GM12878 (cell line): Measurements from ENCODE around the gene DNAJB2. TPM values are rescaled to one million over a fixed set of nuclear protein-coding genes. Genes with fewer than 3 reads are reported as not detected.

Experiments used
- ASH2L ChIP-seq: fragments of 300-600, 200-600 bp; sonication (generic); IDR thresholded peaks from 2 replicates; pipeline ENCODE4 v1.6.1; 2017; ENCODE audit warnings: low read depth, mild to moderate bottlenecking, borderline replicate concordance
- CBFB ChIP-seq: IDR thresholded peaks from 2 replicates; pipeline ENCODE4 v1.6.1; 2016; ENCODE audit warnings: antibody characterized with exemption, low read depth
- CBX3 ChIP-seq: fragments of 200-600 bp; sonication (generic); IDR thresholded peaks from 2 replicates; pipeline ENCODE4 v1.6.1; 2016; ENCODE audit warnings: low read depth, borderline replicate concordance
- CHD1 ChIP-seq: IDR thresholded peaks from 2 replicates; pipeline ENCODE4 v1.6.1; 2012; ENCODE audit warnings: low read depth, low read length, improper control_type of control experiment
- CHD2 ChIP-seq: IDR thresholded peaks from 2 replicates; pipeline ENCODE4 v1.6.1; 2011; ENCODE audit warnings: low read depth, low read length, improper control_type of control experiment, borderline replicate concordance
- ESRRA ChIP-seq: IDR thresholded peaks from 2 replicates; pipeline ENCODE4 v1.6.1; 2012; ENCODE audit warnings: mild to moderate bottlenecking, low read length, improper control_type of control experiment
- ETV6 ChIP-seq, 2 experiments: fragments of 450-650 bp in 1 of 2; IDR thresholded peaks in 1 of 2; conservative IDR thresholded peaks in 1 of 2; 2 replicates each; pipeline ENCODE4 v1.6.1; 2014; ENCODE audit warnings: antibody characterized with exemption in 1 of 2, borderline replicate concordance in 1 of 2, low read depth in 1 of 2, mild to moderate bottlenecking in 1 of 2, moderate library complexity in 1 of 2
- FOS ChIP-seq: IDR thresholded peaks from 3 replicates; pipeline ENCODE4 v1.6.1; 2011; ENCODE audit warnings: borderline replicate concordance; ENCODE audit not compliant: insufficient read length; ENCODE audit errors: extremely low read depth
- HDAC6 ChIP-seq: fragments of 200-600 bp; sonication (generic); IDR thresholded peaks from one replicate; pipeline ENCODE4 v1.8.0; 2017; ENCODE audit warnings: antibody characterized with exemption; ENCODE audit not compliant: unreplicated experiment
- HDGF ChIP-seq: fragments of 450-650 bp; IDR thresholded peaks from 2 replicates; pipeline ENCODE4 v1.6.1; 2016; ENCODE audit warnings: antibody characterized with exemption
- KAT2A ChIP-seq: conservative IDR thresholded peaks from 2 replicates; pipeline ENCODE4 v1.6.1; 2011; ENCODE audit warnings: low read depth, low read length; ENCODE audit not compliant: control insufficient read depth
- NFXL1 ChIP-seq: fragments of 450-650 bp; IDR thresholded peaks from 2 replicates; pipeline ENCODE4 v1.6.1; 2017; ENCODE audit warnings: antibody characterized with exemption, mild to moderate bottlenecking, borderline replicate concordance
- NFYA ChIP-seq: IDR thresholded peaks from 2 replicates; pipeline ENCODE4 v1.6.1; 2011; ENCODE audit warnings: low read depth, mild to moderate bottlenecking, low read length, improper control_type of control experiment, borderline replicate concordance
- NR2F1 ChIP-seq: fragments of 450-650 bp; conservative IDR thresholded peaks from 2 replicates; pipeline ENCODE4 v1.6.1; 2017; ENCODE audit warnings: mild to moderate bottlenecking
- SIN3A ChIP-seq: IDR thresholded peaks from 2 replicates; pipeline ENCODE4 v1.6.1; 2012; ENCODE audit warnings: low read depth, low read length, improper control_type of control experiment
- SREBF2 ChIP-seq: IDR thresholded peaks from 2 replicates; pipeline ENCODE4 v1.6.1; 2012; ENCODE audit warnings: mild to moderate bottlenecking, low read length
- TCF12 ChIP-seq: IDR thresholded peaks from 2 replicates; pipeline ENCODE4 v1.6.1; 2011; ENCODE audit warnings: low read depth, mild to moderate bottlenecking, low read length
- USF2 ChIP-seq: IDR thresholded peaks from 2 replicates; pipeline ENCODE4 v1.6.1; 2011; ENCODE audit warnings: low read depth, low read length, improper control_type of control experiment, borderline replicate concordance
- ZBTB33 ChIP-seq: fragments of 450-650 bp; IDR thresholded peaks from 2 replicates; pipeline ENCODE4 v1.6.1; 2017; ENCODE audit warnings: mild to moderate bottlenecking
- ZNF24 ChIP-seq: fragments of 450-650 bp; IDR thresholded peaks from 2 replicates; pipeline ENCODE4 v1.6.1; 2017; ENCODE audit warnings: antibody characterized with exemption, mild to moderate bottlenecking
- ZNF622 ChIP-seq: fragments of 450-650 bp; IDR thresholded peaks from 2 replicates; pipeline ENCODE4 v1.6.1; 2017; ENCODE audit warnings: mild to moderate bottlenecking, inconsistent platforms
- polyA plus RNA-seq, 11 experiments: library from polyadenylated mRNA; depleted of rRNA in 4 of 11; unstranded in 6 of 11; stranded (reverse) in 5 of 11; fragments of >200 nt; fragmentation: Nextera tagmentation in 4 of 11; fragmentation: Illumina TruSeq in 1 of 11; extraction: Ambion mirVana in 4 of 11; extraction: Trizol in 1 of 11; gene quantifications; 1 replicate in 1 of 11; 2 replicates in 10 of 11; pipeline versions ENCODE4 v1.2.1 to v1.2.3, GENCODE V29; 2011 to 2016; ENCODE audit warnings: inconsistent platforms in 2 of 11, missing spikeins in 2 of 11, low read depth in 1 of 11
- total RNA-seq, 4 experiments: library from RNA; depleted of rRNA in 3 of 4; stranded (reverse); fragments of >200 nt in 3 of 4; fragmentation: Illumina TruSeq in 1 of 4; extraction: Trizol in 1 of 4; gene quantifications; 2 replicates each; pipeline versions ENCODE4 v1.2.1 to v1.2.3, GENCODE V29; 2013 to 2021
- TF ChIP-seq, protein P1 (sequence below): fragments of 450-650 bp; formaldehyde crosslinking; IDR thresholded peaks from 2 replicates; pipeline ENCODE4 v1.4.0; 2020; ENCODE audit warnings: mild to moderate bottlenecking, moderate library complexity
- TF ChIP-seq, protein P2 (sequence below): IDR thresholded peaks from 2 replicates; pipeline ENCODE4 v1.6.1; 2011; ENCODE audit warnings: mild to moderate bottlenecking, low read depth, low read length, moderate library complexity; ENCODE audit not compliant: insufficient replicate concordance

The DNAJB2 gene
- total and polyA plus RNA-seq, 10 of the 15 experiments (the other 5 are each of a cell fraction or from before 2014, with no cell fraction given), result 0.26 to 36.5 (median 12.5) TPM

- TF ChIP-seq USF2, result no peak
- TF ChIP-seq FOS, result no peak
- no peak for TF ChIP-seq ASH2L
- TF ChIP-seq, protein P1, sequence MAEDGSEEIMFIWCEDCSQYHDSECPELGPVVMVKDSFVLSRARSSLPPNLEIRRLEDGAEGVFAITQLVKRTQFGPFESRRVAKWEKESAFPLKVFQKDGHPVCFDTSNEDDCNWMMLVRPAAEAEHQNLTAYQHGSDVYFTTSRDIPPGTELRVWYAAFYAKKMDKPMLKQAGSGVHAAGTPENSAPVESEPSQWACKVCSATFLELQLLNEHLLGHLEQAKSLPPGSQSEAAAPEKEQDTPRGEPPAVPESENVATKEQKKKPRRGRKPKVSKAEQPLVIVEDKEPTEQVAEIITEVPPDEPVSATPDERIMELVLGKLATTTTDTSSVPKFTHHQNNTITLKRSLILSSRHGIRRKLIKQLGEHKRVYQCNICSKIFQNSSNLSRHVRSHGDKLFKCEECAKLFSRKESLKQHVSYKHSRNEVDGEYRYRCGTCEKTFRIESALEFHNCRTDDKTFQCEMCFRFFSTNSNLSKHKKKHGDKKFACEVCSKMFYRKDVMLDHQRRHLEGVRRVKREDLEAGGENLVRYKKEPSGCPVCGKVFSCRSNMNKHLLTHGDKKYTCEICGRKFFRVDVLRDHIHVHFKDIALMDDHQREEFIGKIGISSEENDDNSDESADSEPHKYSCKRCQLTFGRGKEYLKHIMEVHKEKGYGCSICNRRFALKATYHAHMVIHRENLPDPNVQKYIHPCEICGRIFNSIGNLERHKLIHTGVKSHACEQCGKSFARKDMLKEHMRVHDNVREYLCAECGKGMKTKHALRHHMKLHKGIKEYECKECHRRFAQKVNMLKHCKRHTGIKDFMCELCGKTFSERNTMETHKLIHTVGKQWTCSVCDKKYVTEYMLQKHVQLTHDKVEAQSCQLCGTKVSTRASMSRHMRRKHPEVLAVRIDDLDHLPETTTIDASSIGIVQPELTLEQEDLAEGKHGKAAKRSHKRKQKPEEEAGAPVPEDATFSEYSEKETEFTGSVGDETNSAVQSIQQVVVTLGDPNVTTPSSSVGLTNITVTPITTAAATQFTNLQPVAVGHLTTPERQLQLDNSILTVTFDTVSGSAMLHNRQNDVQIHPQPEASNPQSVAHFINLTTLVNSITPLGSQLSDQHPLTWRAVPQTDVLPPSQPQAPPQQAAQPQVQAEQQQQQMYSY (CRISPR knock-in tag), result no peak
- TF ChIP-seq SIN3A, result 0 out of 2 replicates have a peak, but pooled peaks have one; percentile 28
- TF ChIP-seq CBFB, result no peak
- no peak for TF ChIP-seq HDAC6
- TF ChIP-seq NFYA, result no peak
- TF ChIP-seq, protein P2, sequence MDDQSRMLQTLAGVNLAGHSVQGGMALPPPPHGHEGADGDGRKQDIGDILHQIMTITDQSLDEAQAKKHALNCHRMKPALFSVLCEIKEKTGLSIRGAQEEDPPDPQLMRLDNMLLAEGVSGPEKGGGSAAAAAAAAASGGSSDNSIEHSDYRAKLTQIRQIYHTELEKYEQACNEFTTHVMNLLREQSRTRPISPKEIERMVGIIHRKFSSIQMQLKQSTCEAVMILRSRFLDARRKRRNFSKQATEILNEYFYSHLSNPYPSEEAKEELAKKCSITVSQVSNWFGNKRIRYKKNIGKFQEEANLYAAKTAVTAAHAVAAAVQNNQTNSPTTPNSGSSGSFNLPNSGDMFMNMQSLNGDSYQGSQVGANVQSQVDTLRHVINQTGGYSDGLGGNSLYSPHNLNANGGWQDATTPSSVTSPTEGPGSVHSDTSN, result peak; percentile 71
- TF ChIP-seq SREBF2, result no peak
- TF ChIP-seq NR2F1, result peak; percentile 29; the same call in 1 of the 2 replicates
- TF ChIP-seq HDGF, result peak; percentile 53; the same call in 1 of the 2 replicates
- TF ChIP-seq ZBTB33, result no peak
- no peak for TF ChIP-seq ETV6 (conservative IDR thresholded peaks at IDR 0.05 in 1 of 2, IDR thresholded peaks at IDR 0.05 in 1 of 2; ENCODE audit: borderline replicate concordance in 1 of 2, low read depth in 1 of 2)
- TF ChIP-seq ZNF24, result peak; percentile 48; the same call in 1 of the 2 replicates
- no peak for TF ChIP-seq KAT2A
- TF ChIP-seq ESRRA, result no peak
- TF ChIP-seq ZNF622, result no peak
- peak; percentile 68; the same call in 1 of the 2 replicates for TF ChIP-seq CHD2
- TF ChIP-seq TCF12, result peak; percentile 79; the same call in 1 of the 2 replicates
- no peak for TF ChIP-seq CBX3
- no peak for TF ChIP-seq NFXL1
- TF ChIP-seq CHD1, result no peak
These were observed 29.8 kb upstream of the DNAJB2 start (continued) for GRCh38 chr2:219249203-219249980.
